GM12874 (cell line): ENCODE results near the gene LRRC43.

ENCODE experiments used
- CTCF ChIP-seq: IDR thresholded peaks from 2 replicates; pipeline ENCODE4 v1.5.1; 2011; ENCODE audit warnings: low read depth, mild to moderate bottlenecking, control low read depth, low read length, moderate library complexity; ENCODE audit not compliant: insufficient read depth

The LRRC43 gene

GRCh38 chr12:122238861-122239260, 55.9 kb downstream of the LRRC43 start:
- TF ChIP-seq CTCF = no peak

- TF ChIP-seq CTCF = no peak
These were observed 61.0 kb downstream of the LRRC43 start for GRCh38 chr12:122243965-122244364.

- no peak for TF ChIP-seq CTCF
These were observed 61.8 kb downstream of the LRRC43 start for GRCh38 chr12:122244565-122245371.

- no peak for TF ChIP-seq CTCF
These were observed 62.6 kb downstream of the LRRC43 start for GRCh38 chr12:122245553-122245952.

- no peak for TF ChIP-seq CTCF
These were observed 67.1 kb downstream of the LRRC43 start for GRCh38 chr12:122250047-122250446.

GRCh38 chr12:122250536-122250935, 67.6 kb downstream of the LRRC43 start:
- TF ChIP-seq CTCF = no peak
